ENCODE data around the gene ERI3. TPM values are rescaled to one million over a fixed set of nuclear protein-coding genes. Genes with fewer than 3 reads are reported as not detected.

The ERI3 gene
- total and polyA plus RNA-seq, 2 donors (not counting 3 experiments of a cell fraction or from before 2014, with no cell fraction given): 45.3 to 94.0 TPM

DNA sequence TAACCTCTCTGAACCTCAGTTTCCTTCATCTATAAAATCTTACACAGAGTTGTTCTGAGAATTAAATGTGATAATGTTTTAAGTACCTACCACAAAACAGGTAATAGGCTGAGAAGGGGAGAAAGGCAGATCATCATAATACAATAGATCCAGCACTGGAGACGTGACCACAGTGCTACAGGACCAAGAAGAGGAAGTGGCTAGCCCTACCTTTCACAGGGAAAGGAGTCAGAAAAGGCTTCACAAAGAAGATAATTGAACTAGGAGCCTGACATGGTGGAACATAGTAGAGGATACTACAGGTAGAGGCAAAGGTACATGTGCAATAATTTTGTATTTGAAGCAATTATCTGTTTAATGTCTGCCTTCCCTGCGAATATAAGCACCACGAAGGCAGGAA, 45.1 kb downstream of the ERI3 start:
- intact Hi-C loops (cut with micrococcal nuclease): no loop called here
- DNase-seq (ENCODE audit: low read depth, low spot score) (no peak), FAIRE-seq (no peak)
- CTCF ChIA-PET: no interaction called here
- Histone ChIP-seq H3K36me3 (ENCODE audit: control insufficient read depth in 2 of 2, extremely low read depth in 1 of 2, insufficient read depth in 2 of 2, low read length in 2 of 2) (peaks cover 5 to 27% of the 10 kb centered on the region in 2 experiments), H3K9me3 (replicated peaks; ENCODE audit: control insufficient read depth, insufficient read depth, low read length) (no peaks in the 10 kb centered on the region), H3K79me2 (ENCODE audit: control insufficient read depth, insufficient read depth, low read length) (no peaks in the 10 kb centered on the region), H3K4me2 (ENCODE audit: insufficient read depth, low read length) (no peak overlapping the region), H4K20me1 (replicated peaks; ENCODE audit: control insufficient read depth, extremely low read depth, insufficient read depth, low read length) (no peaks in the 10 kb centered on the region), H3K27me3 (ENCODE audit: control insufficient read depth in 2 of 2, insufficient read depth in 2 of 2, low read length in 2 of 2) (no peaks in the 10 kb centered on the region), H3K4me3 (replicated peaks in 1 of 3; ENCODE audit: insufficient read depth in 1 of 3, low read depth in 1 of 3, low read length in 3 of 3) (no peak overlapping the region), H3K9ac (replicated peaks; ENCODE audit: extremely low read depth, insufficient read depth, low read length) (no peak overlapping the region), H3K9me1 (replicated peaks; ENCODE audit: control insufficient read depth, extremely low read depth, insufficient read depth, low read length) (no peaks in the 10 kb centered on the region), H3K27ac (ENCODE audit: insufficient read depth, low read depth, low read length) (no peak overlapping the region), H2AFZ (ENCODE audit: low read depth, low read length) (no peak overlapping the region), H3K4me1 (ENCODE audit: control insufficient read depth, extremely low read depth, insufficient read depth, low read length) (no peaks in the 10 kb centered on the region)
- dilution Hi-C loops (cut with MboI; ENCODE audit: extremely low pct_ligation_motif_present, low sequenced_read_pairs): no loop called here
- BruUV-seq (replicated peaks): no TSS peak
- POLR2A ChIA-PET: no interaction called here
- TF ChIP-seq POLR2AphosphoS5 (IDR thresholded peaks at IDR 0.05; ENCODE audit: insufficient read depth, low read depth, low read length) (no peak), GATA2 (IDR thresholded peaks at IDR 0.05; ENCODE audit: insufficient read depth, insufficient read length, low read depth, low read length) (no peak), MYC (IDR thresholded peaks at IDR 0.05; ENCODE audit: low read depth, low read length) (no peak), POLR2A (IDR thresholded peaks at IDR 0.05; ENCODE audit: low read depth, low read length) (no peak)

DNA sequence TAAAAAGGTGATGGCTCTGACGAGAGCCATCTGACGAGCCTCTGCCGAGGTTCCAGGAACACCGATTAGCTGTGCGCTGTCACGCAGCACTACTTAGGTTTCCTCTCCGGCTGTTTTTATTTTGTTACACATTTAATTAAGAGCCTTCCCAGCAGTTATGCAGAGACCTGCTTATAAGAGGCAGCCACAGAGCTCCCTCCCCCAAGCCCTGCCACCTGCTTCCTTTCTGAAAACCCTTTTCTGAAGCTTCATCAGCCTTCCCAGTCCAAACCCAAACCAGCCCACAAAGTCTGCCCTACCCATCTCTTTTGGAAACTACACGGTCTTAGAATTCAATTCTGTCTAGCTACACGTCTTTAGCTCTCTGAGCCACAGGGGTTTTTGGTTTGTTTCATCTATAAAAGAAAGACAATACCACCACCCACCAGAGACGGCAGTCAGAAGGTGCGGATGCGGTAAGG, 49.1 kb downstream of the ERI3 start:
- H3K9me1 ChIP-seq (replicated peaks; ENCODE audit: control insufficient read depth, extremely low read depth, insufficient read depth, low read length): no peaks in the 10 kb centered on the region
- H4K20me1 ChIP-seq (replicated peaks; ENCODE audit: control insufficient read depth, extremely low read depth, insufficient read depth, low read length): no peaks in the 10 kb centered on the region
- FAIRE-seq (no peak), DNase-seq (ENCODE audit: low read depth, low spot score) (no peak)
- no peaks in the 10 kb centered on the region for H3K4me1 ChIP-seq (ENCODE audit: control insufficient read depth, extremely low read depth, insufficient read depth, low read length)
- dilution Hi-C loops (cut with MboI; ENCODE audit: extremely low pct_ligation_motif_present, low sequenced_read_pairs) (no loop called here), intact Hi-C loops (cut with micrococcal nuclease) (no loop called here)
- no peak overlapping the region for H3K9ac ChIP-seq (replicated peaks; ENCODE audit: extremely low read depth, insufficient read depth, low read length)
- TF ChIP-seq, protein P1, sequence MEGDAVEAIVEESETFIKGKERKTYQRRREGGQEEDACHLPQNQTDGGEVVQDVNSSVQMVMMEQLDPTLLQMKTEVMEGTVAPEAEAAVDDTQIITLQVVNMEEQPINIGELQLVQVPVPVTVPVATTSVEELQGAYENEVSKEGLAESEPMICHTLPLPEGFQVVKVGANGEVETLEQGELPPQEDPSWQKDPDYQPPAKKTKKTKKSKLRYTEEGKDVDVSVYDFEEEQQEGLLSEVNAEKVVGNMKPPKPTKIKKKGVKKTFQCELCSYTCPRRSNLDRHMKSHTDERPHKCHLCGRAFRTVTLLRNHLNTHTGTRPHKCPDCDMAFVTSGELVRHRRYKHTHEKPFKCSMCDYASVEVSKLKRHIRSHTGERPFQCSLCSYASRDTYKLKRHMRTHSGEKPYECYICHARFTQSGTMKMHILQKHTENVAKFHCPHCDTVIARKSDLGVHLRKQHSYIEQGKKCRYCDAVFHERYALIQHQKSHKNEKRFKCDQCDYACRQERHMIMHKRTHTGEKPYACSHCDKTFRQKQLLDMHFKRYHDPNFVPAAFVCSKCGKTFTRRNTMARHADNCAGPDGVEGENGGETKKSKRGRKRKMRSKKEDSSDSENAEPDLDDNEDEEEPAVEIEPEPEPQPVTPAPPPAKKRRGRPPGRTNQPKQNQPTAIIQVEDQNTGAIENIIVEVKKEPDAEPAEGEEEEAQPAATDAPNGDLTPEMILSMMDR (IDR thresholded peaks at IDR 0.05; ENCODE audit: extremely low read depth in 1 of 2, insufficient read depth in 1 of 2, low read depth in 1 of 2, low read length in 2 of 2): no peak
- TF ChIP-seq EZH2 (IDR thresholded peaks at IDR 0.05; ENCODE audit: borderline replicate concordance, low read depth, low read length, severe bottlenecking): no peak
- no peak for TF ChIP-seq POLR2AphosphoS5 (IDR thresholded peaks at IDR 0.05; ENCODE audit: insufficient read depth, low read depth, low read length)
- TF ChIP-seq POLR2A (IDR thresholded peaks at IDR 0.05; ENCODE audit: low read depth, low read length): no peak
- TF ChIP-seq GATA2 (IDR thresholded peaks at IDR 0.05; ENCODE audit: insufficient read depth, insufficient read length, low read depth, low read length): no peak
- TF ChIP-seq MYC (IDR thresholded peaks at IDR 0.05; ENCODE audit: low read depth, low read length): no peak
- TF ChIP-seq, protein P2, sequence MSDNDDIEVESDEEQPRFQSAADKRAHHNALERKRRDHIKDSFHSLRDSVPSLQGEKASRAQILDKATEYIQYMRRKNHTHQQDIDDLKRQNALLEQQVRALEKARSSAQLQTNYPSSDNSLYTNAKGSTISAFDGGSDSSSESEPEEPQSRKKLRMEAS (IDR thresholded peaks at IDR 0.05; ENCODE audit: insufficient read depth, insufficient read length): no peak
- H3K9me3 ChIP-seq (replicated peaks; ENCODE audit: control insufficient read depth, insufficient read depth, low read length): no peaks in the 10 kb centered on the region
- no peak overlapping the region for H3K27ac ChIP-seq (ENCODE audit: insufficient read depth, low read depth, low read length)
- H3K4me3 ChIP-seq (replicated peaks in 1 of 3; ENCODE audit: insufficient read depth in 1 of 3, low read depth in 1 of 3, low read length in 3 of 3): no peak overlapping the region
- CTCF ChIA-PET: no interaction called here
- H2AFZ ChIP-seq (ENCODE audit: low read depth, low read length): no peak overlapping the region
- no peaks in the 10 kb centered on the region for H3K27me3 ChIP-seq (ENCODE audit: control insufficient read depth in 2 of 2, insufficient read depth in 2 of 2, low read length in 2 of 2)
- H3K4me2 ChIP-seq (ENCODE audit: insufficient read depth, low read length): no peak overlapping the region
- H3K79me2 ChIP-seq (ENCODE audit: control insufficient read depth, insufficient read depth, low read length): no peaks in the 10 kb centered on the region
- H3K36me3 ChIP-seq (ENCODE audit: control insufficient read depth in 2 of 2, extremely low read depth in 1 of 2, insufficient read depth in 2 of 2, low read length in 2 of 2): peaks cover 5 to 26% of the 10 kb centered on the region in 2 experiments
- POLR2A ChIA-PET: no interaction called here
- BruUV-seq (replicated peaks): no TSS peak

Data from endothelial cell of umbilical vein (primary cell).